HL-60/S4 treated with retinoic acid at 250 ng/mL for 4 days and 3 days (cell line): ENCODE results near the gene ID2.

Experiments
- in situ Hi-C: fragments of 300-500 bp; cut with MboI; formaldehyde crosslinking; loops from 2 replicates; pipeline ENCODE4 v1.7.0; 2022; ENCODE audit warnings: low sequenced_read_pairs

The ID2 gene

GRCh38 chr2:8666581-8666980 is 15.3 kb upstream of the ID2 start:
- in situ Hi-C loops, result no loop called here

- in situ Hi-C loops, result no loop called here
These were observed 13.9 kb upstream of the ID2 start for GRCh38 chr2:8667896-8668512.

GRCh38 chr2:8669157-8669817 is 12.6 kb upstream of the ID2 start:
- in situ Hi-C loops, result no loop called here

GRCh38 chr2:8670580-8670979 is 11.3 kb upstream of the ID2 start:
- in situ Hi-C loops, result no loop called here

- in situ Hi-C loops, result no loop called here
These were observed 10.7 kb upstream of the ID2 start for GRCh38 chr2:8671176-8671575.

- in situ Hi-C loops, result no loop called here
These were observed 10.1 kb upstream of the ID2 start for GRCh38 chr2:8671802-8672201.

GRCh38 chr2:8672940-8673339 is 8.9 kb upstream of the ID2 start:
- in situ Hi-C loops, result no loop called here

GRCh38 chr2:8673381-8673780 is 8.5 kb upstream of the ID2 start:
- in situ Hi-C loops, result no loop called here

- in situ Hi-C loops, result loop anchor here (25.0 kb wide), 1 partner anchor 1262 kb away; no protein-coding TSS in a partner anchor
These were observed 7.3 kb upstream of the ID2 start for GRCh38 chr2:8674420-8675009.

GRCh38 chr2:8675543-8675942 is 6.3 kb upstream of the ID2 start:
- in situ Hi-C loops, result loop anchor here (25.0 kb wide), 1 partner anchor 1263 kb away; no protein-coding TSS in a partner anchor

GRCh38 chr2:8676191-8676920 is 5.5 kb upstream of the ID2 start:
- in situ Hi-C loops, result loop anchor here (25.0 kb wide), 1 partner anchor 1264 kb away; no protein-coding TSS in a partner anchor

- in situ Hi-C loops, result loop anchor here (25.0 kb wide), 1 partner anchor 1265 kb away; no protein-coding TSS in a partner anchor
These were observed 4.8 kb upstream of the ID2 start for GRCh38 chr2:8676921-8677645.

- in situ Hi-C loops, result loop anchor here (25.0 kb wide), 1 partner anchor 1266 kb away; no protein-coding TSS in a partner anchor
These were observed 3.9 kb upstream of the ID2 start for GRCh38 chr2:8677646-8678592.

GRCh38 chr2:8678731-8679566 is 2.9 kb upstream of the ID2 start:
- in situ Hi-C loops, result loop anchor here (25.0 kb wide), 1 partner anchor 1267 kb away; no protein-coding TSS in a partner anchor

GRCh38 chr2:8679567-8679826 is 2.4 kb upstream of the ID2 start:
- in situ Hi-C loops, result loop anchor here (25.0 kb wide), 1 partner anchor 1267 kb away; no protein-coding TSS in a partner anchor

GRCh38 chr2:8679827-8680731 is 1.8 kb upstream of the ID2 start:
- in situ Hi-C loops, result loop anchor here (25.0 kb wide), 1 partner anchor 1268 kb away; no protein-coding TSS in a partner anchor
